ENCODE data around the gene CCNK.

DNA sequence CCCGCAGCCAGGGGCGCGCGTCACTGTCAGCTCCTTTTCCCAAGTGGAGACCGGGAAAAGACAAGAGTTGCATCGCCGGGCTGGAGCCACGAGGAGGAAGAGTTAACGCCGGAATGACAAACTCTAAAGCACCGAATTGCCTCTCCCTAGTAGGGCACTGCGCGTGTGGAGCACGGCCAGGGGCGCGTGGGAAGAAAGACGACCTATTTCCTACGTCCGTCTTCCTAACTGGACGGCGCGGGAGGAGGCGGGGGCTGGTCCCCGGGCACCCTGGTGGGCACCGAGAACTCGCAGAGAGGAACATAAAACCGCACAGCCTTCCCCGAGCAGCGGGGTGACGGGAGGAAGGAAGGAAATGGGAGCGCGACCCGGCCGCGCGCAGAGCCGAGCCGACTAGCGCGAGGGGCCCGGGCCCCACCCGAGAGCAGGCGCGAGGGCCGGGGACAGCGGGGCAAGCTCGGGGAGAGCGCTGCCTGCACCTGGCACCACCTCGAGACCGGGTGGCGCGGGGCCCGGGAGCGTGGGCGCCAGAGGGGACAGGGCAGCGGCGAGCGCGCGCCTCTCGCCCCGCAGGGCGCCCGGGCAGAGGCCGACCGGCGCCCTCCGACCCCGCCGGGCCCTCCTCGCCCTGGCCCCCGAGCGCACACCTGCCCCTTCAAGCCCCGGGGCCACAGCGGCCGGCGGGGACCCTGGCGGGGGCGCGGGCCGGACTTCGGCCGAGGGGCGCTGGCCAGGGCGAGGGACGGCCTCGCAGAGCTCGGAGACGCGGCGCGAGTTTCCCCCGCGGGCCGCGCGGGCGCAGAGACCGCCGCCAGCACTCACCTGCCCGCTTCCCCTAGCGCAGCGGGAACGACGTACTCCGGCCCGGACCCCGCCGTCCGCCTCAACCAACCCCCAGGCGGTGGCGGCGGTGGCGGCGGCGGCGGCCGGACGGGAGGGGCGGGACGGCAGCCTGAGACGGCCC lies 1.0 kb upstream of the CCNK start, which contains the start of gene SETD3:
- TF ChIP-seq, protein P1, sequence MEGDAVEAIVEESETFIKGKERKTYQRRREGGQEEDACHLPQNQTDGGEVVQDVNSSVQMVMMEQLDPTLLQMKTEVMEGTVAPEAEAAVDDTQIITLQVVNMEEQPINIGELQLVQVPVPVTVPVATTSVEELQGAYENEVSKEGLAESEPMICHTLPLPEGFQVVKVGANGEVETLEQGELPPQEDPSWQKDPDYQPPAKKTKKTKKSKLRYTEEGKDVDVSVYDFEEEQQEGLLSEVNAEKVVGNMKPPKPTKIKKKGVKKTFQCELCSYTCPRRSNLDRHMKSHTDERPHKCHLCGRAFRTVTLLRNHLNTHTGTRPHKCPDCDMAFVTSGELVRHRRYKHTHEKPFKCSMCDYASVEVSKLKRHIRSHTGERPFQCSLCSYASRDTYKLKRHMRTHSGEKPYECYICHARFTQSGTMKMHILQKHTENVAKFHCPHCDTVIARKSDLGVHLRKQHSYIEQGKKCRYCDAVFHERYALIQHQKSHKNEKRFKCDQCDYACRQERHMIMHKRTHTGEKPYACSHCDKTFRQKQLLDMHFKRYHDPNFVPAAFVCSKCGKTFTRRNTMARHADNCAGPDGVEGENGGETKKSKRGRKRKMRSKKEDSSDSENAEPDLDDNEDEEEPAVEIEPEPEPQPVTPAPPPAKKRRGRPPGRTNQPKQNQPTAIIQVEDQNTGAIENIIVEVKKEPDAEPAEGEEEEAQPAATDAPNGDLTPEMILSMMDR (IDR thresholded peaks at IDR 0.05; ENCODE audit: low read depth, low read length): no peak
- no peak for TF ChIP-seq EZH2phosphoT487 (IDR thresholded peaks at IDR 0.05; ENCODE audit: low read depth)

Data from OCI-LY3 (cell line).